HG03135 (cell line): ENCODE results near the gene SH3BP5L.
A peak's percentile ranks its signal among the peaks of the same experiment; 100 is the strongest.

ENCODE experiments used
- ATAC-seq: cut with Tn5 transposase; IDR thresholded peaks from one replicate; pipeline ENCODE4 v1.9.1; 2021; ENCODE audit warnings: mild to moderate bottlenecking, moderate library complexity; ENCODE audit not compliant: unreplicated experiment

Gene SH3BP5L

DNA sequence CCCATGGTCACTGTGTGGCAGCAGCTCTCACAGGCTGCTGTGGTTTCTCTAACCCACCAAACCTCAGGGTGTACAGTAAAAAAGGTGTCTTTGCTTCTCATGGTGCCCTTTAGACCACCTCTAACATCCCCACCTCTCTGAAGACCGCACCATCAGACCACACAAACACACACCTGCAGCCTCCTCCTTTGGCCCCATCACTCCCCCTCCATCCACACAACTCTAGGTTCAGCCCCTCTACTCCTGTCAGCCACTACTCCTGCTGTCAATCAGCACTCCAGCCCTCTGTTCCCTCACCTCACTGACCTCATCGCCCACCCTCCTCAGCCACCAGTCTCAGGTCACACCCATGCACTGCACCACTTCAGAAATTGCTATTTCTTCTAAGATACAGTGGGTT, 25.7 kb upstream of the SH3BP5L start:
- ATAC-seq = no peak

GRCh38 chr1:248850536-248851251, 25.0 kb upstream of the SH3BP5L start:
- no peak for ATAC-seq

- ATAC-seq = no peak
Measured at GRCh38 chr1:248850124-248850523, 24.4 kb upstream of the SH3BP5L start.

- ATAC-seq = no peak
Measured at GRCh38 chr1:248849637-248850036, 23.9 kb upstream of the SH3BP5L start.

DNA sequence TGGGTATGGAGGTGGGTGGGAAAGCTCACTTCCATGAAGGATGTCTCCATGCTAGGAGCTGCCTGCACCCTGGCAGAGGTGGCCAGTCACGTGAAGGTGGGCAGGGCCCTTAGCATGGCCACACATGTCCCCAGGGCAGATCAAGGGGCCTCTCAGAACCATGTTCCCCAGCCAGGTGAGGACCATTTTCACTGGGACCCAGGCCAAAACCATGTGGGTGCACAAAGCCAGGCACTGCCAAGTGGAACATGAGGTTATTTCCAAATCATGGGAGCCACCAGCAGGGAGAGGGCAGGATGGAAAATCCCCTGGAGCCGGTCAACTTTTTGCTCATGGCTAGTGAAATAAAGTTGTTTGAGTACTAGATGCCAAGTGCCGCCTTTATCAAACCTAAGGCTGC, 23.4 kb upstream of the SH3BP5L start:
- ATAC-seq = no peak

DNA sequence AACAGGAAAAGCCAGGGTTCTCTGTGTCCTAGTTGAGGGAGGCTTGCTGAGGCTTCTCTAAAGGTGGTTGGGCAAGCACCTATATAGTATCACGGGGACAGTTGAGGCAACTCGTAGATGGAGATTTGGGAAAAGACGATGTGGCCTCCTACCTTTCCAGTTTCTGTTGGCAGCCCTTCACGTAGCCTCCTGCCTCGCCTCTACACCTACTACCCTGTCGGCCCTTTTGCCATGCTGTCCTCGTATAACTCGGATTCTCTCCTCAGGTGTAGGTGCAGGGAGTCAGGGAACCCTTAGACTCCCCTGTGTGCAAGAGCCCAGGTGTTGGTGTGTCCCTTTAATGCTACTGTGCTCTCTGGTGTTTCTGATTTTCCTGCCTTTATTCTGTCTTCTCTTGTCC, 22.9 kb upstream of the SH3BP5L start:
- no peak for ATAC-seq

DNA sequence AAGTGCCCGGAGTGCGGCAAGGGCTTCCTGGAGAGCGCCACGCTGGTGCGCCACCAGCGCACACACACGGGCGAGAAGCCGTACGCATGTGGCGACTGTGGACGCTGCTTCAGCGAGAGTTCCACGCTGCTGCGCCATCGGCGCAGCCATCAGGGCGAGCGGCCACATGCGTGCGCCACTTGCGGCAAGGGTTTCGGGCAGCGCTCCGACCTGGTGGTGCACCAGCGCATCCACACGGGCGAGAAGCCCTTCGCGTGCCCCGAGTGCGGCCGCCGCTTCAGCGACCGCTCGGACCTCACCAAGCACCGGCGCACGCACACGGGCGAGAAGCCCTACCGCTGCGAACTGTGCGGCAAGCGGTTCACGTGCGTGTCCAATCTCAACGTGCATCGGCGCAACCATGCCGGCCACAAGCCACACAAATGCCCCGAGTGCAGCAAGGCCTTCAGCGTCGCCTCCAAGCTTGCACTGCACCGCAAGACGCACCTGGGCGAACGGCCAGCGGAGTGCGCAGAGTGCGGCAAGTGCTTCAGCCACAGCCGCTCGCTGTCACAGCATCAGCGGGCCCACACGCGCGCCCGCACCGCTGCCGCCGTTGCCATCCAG, 22.3 kb upstream of the SH3BP5L start:
- no peak for ATAC-seq

GRCh38 chr1:248847181-248847955, 21.7 kb upstream of the SH3BP5L start:
- ATAC-seq = no peak

- ATAC-seq = no peak
Measured at GRCh38 chr1:248844526-248844925, 18.8 kb upstream of the SH3BP5L start.

- no peak for ATAC-seq
Measured at GRCh38 chr1:248843687-248844086, 18.0 kb upstream of the SH3BP5L start.

DNA sequence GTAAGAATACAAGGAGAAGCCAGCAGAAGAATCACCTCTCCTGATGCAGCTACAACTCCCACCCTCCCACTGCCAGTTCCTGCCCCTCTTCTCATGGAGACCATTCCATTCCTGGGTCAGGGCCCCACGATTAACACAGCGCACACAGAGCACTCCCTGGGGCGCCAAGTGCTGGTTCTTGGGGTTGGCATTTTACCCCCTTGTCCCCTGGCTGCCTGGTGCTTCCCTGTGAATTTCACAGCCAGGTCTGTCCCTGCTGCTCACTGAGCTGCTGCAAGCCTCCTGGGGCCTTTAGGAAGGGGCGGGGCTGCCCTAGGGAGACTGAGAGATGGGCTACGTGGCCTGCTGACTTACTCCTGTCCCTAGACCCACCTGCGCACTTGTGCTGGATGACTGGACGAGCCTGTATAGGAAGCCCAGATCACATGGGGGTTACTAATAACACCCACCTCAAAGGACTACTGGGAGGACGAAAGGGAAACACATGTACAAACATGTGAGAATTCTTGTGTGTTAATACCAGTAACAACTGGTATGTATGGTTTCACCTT, 17.1 kb upstream of the SH3BP5L start:
- ATAC-seq = no peak

GRCh38 chr1:248841702-248842395, 16.1 kb upstream of the SH3BP5L start:
- ATAC-seq = no peak

GRCh38 chr1:248840946-248841345, 15.2 kb upstream of the SH3BP5L start:
- no peak for ATAC-seq

- ATAC-seq = no peak
Measured at GRCh38 chr1:248839168-248839555, 13.4 kb upstream of the SH3BP5L start.

GRCh38 chr1:248838357-248839167, 12.8 kb upstream of the SH3BP5L start:
- peak; percentile 67 for ATAC-seq

- ATAC-seq = peak; percentile 87
Measured at GRCh38 chr1:248837781-248838356, 12.2 kb upstream of the SH3BP5L start, which contains the start of gene ZNF672. ZNF672 (plus strand) TSS chr1:248838224; CDS start chr1:248847275, 9,051 bp downstream.

DNA sequence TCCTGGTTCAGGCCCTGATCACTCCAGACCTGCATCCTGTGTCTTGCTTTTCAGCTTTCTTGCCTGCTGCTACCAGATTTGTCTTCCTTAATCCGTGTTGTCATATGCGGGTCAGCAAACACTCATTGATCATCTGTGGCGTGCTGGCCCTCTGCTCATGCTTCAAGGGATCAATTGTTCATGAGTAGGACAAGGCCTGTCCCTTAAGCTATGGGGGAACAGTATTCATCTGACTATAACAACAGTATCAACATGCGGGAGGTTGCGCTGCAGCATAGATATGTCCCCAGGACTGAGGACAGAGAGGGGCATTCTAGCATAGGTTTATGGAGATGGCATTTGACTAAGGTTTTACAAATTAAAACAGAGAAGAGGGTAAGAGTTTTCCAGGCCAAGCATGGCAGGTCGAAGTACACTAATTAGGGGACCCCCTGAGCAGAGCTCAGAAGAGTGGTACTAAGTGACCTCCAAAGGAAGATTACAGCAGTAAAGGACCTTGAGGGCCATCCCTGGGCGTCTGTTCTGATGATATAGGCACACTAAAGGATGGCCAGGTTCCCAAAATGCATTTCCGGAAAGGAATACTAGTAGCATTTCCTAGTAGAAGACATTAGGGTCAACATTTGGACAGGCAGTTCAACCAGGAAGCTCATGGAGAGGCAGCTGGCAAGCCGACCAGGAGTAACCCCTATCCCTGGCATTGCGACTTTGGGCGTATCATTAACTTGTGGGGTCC, 11.5 kb upstream of the SH3BP5L start:
- no peak for ATAC-seq

DNA sequence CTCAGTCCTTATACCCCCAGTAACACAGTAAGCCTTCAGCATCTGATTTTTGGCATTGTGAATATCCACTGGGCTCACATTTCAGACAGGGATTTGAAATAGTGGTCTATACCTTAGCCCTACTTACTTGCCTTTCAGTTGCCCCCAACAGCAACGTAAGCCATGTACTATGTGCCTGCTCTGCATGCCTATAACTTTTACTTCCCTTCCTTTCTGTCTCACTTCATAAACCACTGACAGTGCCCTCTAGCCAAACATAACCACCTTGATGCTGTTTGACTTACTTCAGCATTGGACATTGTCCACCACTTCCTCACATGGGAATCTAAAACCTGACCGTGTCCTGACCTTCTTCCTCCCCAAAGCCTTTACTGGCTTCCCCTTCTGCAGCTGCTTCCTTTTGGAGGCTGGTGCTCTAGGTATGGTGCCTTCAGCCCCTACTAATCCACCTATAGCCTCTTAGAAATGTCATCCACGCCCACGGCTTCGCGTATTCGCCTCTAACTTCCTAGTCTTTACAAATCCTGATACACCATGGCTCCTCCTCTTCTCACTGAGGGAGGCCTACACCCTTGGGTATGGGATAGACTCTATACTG, 8.7 kb upstream of the SH3BP5L start:
- ATAC-seq = no peak

- no peak for ATAC-seq
Measured at GRCh38 chr1:248831842-248832241, 6.1 kb upstream of the SH3BP5L start.
